ENCODE data around the gene LAMC1.

LAMC1 gene

DNA sequence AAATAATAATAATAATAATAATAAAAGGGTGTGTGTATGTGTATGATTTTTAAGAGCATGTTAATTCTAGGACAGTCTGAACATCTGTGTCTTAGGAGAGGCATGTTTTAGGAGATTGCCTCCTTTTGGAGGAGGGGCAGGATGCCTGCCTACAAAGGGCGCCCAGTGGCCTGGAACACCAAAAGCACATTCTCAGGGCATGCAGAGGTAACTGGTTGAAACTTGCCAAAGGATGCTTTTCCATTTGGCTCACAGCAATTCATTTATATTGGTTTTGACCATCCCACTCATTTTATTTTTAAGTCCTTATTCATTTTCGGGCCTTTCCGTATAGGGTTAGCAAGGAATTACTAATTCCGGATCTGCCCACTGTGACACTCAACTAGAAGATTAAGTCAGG lies 141.7 kb downstream of the LAMC1 start:
- Histone ChIP-seq H3K36me3 (ENCODE audit: insufficient read depth, low read length) (no peaks in the 10 kb centered on the region), H3K4me1 (ENCODE audit: control insufficient read depth, insufficient read depth, low read length, unreplicated experiment) (peaks cover 48% of the 10 kb centered on the region), H2AFZ (ENCODE audit: low read length, unreplicated experiment) (peak overlapping the region; percentile 2), H3K27me3 (ENCODE audit: insufficient read depth, low read length) (no peaks in the 10 kb centered on the region), H3K79me2 (ENCODE audit: control insufficient read depth, insufficient read depth, low read length, unreplicated experiment) (no peaks in the 10 kb centered on the region), H3K4me3 (ENCODE audit: low read depth, low read length) (no peak overlapping the region), H3K27ac (ENCODE audit: low read depth, low read length) (peak overlapping the region; percentile 94)

GRCh38 chr1:183165456-183165855 lies 142.2 kb downstream of the LAMC1 start:
- Histone ChIP-seq H3K4me1 (ENCODE audit: control insufficient read depth, insufficient read depth, low read length, unreplicated experiment) (peaks cover 46% of the 10 kb centered on the region), H2AFZ (ENCODE audit: low read length, unreplicated experiment) (no peak overlapping the region), H3K36me3 (ENCODE audit: insufficient read depth, low read length) (no peaks in the 10 kb centered on the region), H3K4me3 (ENCODE audit: low read depth, low read length) (no peak overlapping the region), H3K79me2 (ENCODE audit: control insufficient read depth, insufficient read depth, low read length, unreplicated experiment) (no peaks in the 10 kb centered on the region), H3K27me3 (ENCODE audit: insufficient read depth, low read length) (no peaks in the 10 kb centered on the region), H3K27ac (ENCODE audit: low read depth, low read length) (peak overlapping the region; percentile 94)

- Histone ChIP-seq H3K27ac (ENCODE audit: low read depth, low read length) (no peak overlapping the region), H3K36me3 (ENCODE audit: insufficient read depth, low read length) (no peaks in the 10 kb centered on the region), H3K27me3 (ENCODE audit: insufficient read depth, low read length) (no peaks in the 10 kb centered on the region), H3K79me2 (ENCODE audit: control insufficient read depth, insufficient read depth, low read length, unreplicated experiment) (no peaks in the 10 kb centered on the region), H3K4me1 (ENCODE audit: control insufficient read depth, insufficient read depth, low read length, unreplicated experiment) (peaks cover 42% of the 10 kb centered on the region), H3K4me3 (ENCODE audit: low read depth, low read length) (no peak overlapping the region), H2AFZ (ENCODE audit: low read length, unreplicated experiment) (no peak overlapping the region)
These were observed 143.2 kb downstream of the LAMC1 start for GRCh38 chr1:183166454-183166853.

GRCh38 chr1:183167676-183168075 lies 144.5 kb downstream of the LAMC1 start:
- H3K27me3 ChIP-seq (ENCODE audit: insufficient read depth, low read length): no peaks in the 10 kb centered on the region
- no peaks in the 10 kb centered on the region for H3K79me2 ChIP-seq (ENCODE audit: control insufficient read depth, insufficient read depth, low read length, unreplicated experiment)
- H3K4me3 ChIP-seq (ENCODE audit: low read depth, low read length): no peak overlapping the region
- H3K4me1 ChIP-seq (ENCODE audit: control insufficient read depth, insufficient read depth, low read length, unreplicated experiment): peaks cover 30% of the 10 kb centered on the region
- H3K36me3 ChIP-seq (ENCODE audit: insufficient read depth, low read length): no peaks in the 10 kb centered on the region
- H2AFZ ChIP-seq (ENCODE audit: low read length, unreplicated experiment): no peak overlapping the region
- H3K27ac ChIP-seq (ENCODE audit: low read depth, low read length): no peak overlapping the region

DNA sequence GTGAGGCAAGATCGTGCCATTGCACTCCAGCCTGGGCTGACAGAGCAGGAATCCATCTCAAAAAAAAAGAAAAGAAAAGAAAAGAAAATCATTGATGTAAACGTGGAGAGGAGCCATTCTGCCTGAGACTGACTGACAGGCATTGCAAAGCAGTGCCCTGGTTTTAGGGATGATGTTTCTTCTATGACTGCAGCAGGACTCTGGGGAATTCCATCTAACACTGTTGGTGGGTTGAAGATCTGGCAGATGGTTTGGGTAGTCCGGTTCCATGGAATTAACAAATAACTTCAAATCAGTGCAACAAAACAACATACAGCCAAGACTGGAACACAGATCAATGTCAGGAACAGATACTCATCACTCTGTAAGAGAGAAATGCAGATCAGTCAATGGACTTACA lies 145.1 kb downstream of the LAMC1 start:
- Histone ChIP-seq H3K27me3 (ENCODE audit: insufficient read depth, low read length) (no peaks in the 10 kb centered on the region), H2AFZ (ENCODE audit: low read length, unreplicated experiment) (no peak overlapping the region), H3K27ac (ENCODE audit: low read depth, low read length) (no peak overlapping the region), H3K4me1 (ENCODE audit: control insufficient read depth, insufficient read depth, low read length, unreplicated experiment) (peaks cover 24% of the 10 kb centered on the region), H3K36me3 (ENCODE audit: insufficient read depth, low read length) (no peaks in the 10 kb centered on the region), H3K79me2 (ENCODE audit: control insufficient read depth, insufficient read depth, low read length, unreplicated experiment) (no peaks in the 10 kb centered on the region), H3K4me3 (ENCODE audit: low read depth, low read length) (no peak overlapping the region)

GRCh38 chr1:183173828-183174227 lies 150.6 kb downstream of the LAMC1 start:
- H3K27ac ChIP-seq (ENCODE audit: low read depth, low read length): no peak overlapping the region
- H3K27me3 ChIP-seq (ENCODE audit: insufficient read depth, low read length): no peaks in the 10 kb centered on the region
- H2AFZ ChIP-seq (ENCODE audit: low read length, unreplicated experiment): peak overlapping the region; percentile 25
- no peaks in the 10 kb centered on the region for H3K79me2 ChIP-seq (ENCODE audit: control insufficient read depth, insufficient read depth, low read length, unreplicated experiment)
- peaks cover 6% of the 10 kb centered on the region for H3K4me1 ChIP-seq (ENCODE audit: control insufficient read depth, insufficient read depth, low read length, unreplicated experiment)
- H3K36me3 ChIP-seq (ENCODE audit: insufficient read depth, low read length): no peaks in the 10 kb centered on the region
- no peak overlapping the region for H3K4me3 ChIP-seq (ENCODE audit: low read depth, low read length)

GRCh38 chr1:183175631-183176030 lies 152.4 kb downstream of the LAMC1 start:
- Histone ChIP-seq H3K27me3 (ENCODE audit: insufficient read depth, low read length) (no peaks in the 10 kb centered on the region), H3K4me3 (ENCODE audit: low read depth, low read length) (no peak overlapping the region), H2AFZ (ENCODE audit: low read length, unreplicated experiment) (no peak overlapping the region), H3K4me1 (ENCODE audit: control insufficient read depth, insufficient read depth, low read length, unreplicated experiment) (peaks cover 20% of the 10 kb centered on the region), H3K27ac (ENCODE audit: low read depth, low read length) (no peak overlapping the region), H3K79me2 (ENCODE audit: control insufficient read depth, insufficient read depth, low read length, unreplicated experiment) (no peaks in the 10 kb centered on the region), H3K36me3 (ENCODE audit: insufficient read depth, low read length) (no peaks in the 10 kb centered on the region)

DNA sequence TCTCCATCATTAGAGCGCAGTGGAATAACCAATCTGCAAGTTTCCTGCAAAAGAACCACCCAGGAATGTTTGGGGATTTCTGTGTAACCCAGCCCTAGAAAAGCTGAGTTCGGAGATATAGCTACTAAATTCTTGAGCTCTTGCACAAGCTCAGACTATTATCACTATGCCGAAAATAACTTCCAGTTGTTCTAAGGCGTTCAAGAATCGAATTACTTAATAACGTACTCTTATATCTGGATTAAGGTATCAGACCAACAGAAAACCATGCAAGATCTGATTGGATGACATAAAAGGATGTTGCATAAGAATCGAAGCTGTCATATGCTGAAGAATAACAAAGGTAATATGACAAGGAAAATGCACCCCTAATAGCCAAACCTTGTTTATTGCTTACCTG lies 155.3 kb downstream of the LAMC1 start:
- Histone ChIP-seq H3K4me1 (ENCODE audit: control insufficient read depth, insufficient read depth, low read length, unreplicated experiment) (peaks cover 26% of the 10 kb centered on the region), H3K36me3 (ENCODE audit: insufficient read depth, low read length) (no peaks in the 10 kb centered on the region), H3K27ac (ENCODE audit: low read depth, low read length) (no peak overlapping the region), H3K79me2 (ENCODE audit: control insufficient read depth, insufficient read depth, low read length, unreplicated experiment) (no peaks in the 10 kb centered on the region), H2AFZ (ENCODE audit: low read length, unreplicated experiment) (no peak overlapping the region), H3K4me3 (ENCODE audit: low read depth, low read length) (no peak overlapping the region), H3K27me3 (ENCODE audit: insufficient read depth, low read length) (no peaks in the 10 kb centered on the region)

- Histone ChIP-seq H3K4me3 (ENCODE audit: low read depth, low read length) (no peak overlapping the region), H3K27ac (ENCODE audit: low read depth, low read length) (peak overlapping the region; percentile 98), H2AFZ (ENCODE audit: low read length, unreplicated experiment) (peak overlapping the region; percentile 53), H3K4me1 (ENCODE audit: control insufficient read depth, insufficient read depth, low read length, unreplicated experiment) (peaks cover 26% of the 10 kb centered on the region), H3K27me3 (ENCODE audit: insufficient read depth, low read length) (no peaks in the 10 kb centered on the region), H3K79me2 (ENCODE audit: control insufficient read depth, insufficient read depth, low read length, unreplicated experiment) (no peaks in the 10 kb centered on the region), H3K36me3 (ENCODE audit: insufficient read depth, low read length) (no peaks in the 10 kb centered on the region)
These were observed 155.8 kb downstream of the LAMC1 start for GRCh38 chr1:183179033-183179432.

- H3K27me3 ChIP-seq (ENCODE audit: insufficient read depth, low read length): no peaks in the 10 kb centered on the region
- peak overlapping the region; percentile 98 for H3K27ac ChIP-seq (ENCODE audit: low read depth, low read length)
- peaks cover 26% of the 10 kb centered on the region for H3K4me1 ChIP-seq (ENCODE audit: control insufficient read depth, insufficient read depth, low read length, unreplicated experiment)
- no peaks in the 10 kb centered on the region for H3K36me3 ChIP-seq (ENCODE audit: insufficient read depth, low read length)
- peak overlapping the region; percentile 27 for H3K4me3 ChIP-seq (ENCODE audit: low read depth, low read length)
- H2AFZ ChIP-seq (ENCODE audit: low read length, unreplicated experiment): no peak overlapping the region
- H3K79me2 ChIP-seq (ENCODE audit: control insufficient read depth, insufficient read depth, low read length, unreplicated experiment): no peaks in the 10 kb centered on the region
These were observed 157.0 kb downstream of the LAMC1 start for GRCh38 chr1:183180218-183180617.

DNA sequence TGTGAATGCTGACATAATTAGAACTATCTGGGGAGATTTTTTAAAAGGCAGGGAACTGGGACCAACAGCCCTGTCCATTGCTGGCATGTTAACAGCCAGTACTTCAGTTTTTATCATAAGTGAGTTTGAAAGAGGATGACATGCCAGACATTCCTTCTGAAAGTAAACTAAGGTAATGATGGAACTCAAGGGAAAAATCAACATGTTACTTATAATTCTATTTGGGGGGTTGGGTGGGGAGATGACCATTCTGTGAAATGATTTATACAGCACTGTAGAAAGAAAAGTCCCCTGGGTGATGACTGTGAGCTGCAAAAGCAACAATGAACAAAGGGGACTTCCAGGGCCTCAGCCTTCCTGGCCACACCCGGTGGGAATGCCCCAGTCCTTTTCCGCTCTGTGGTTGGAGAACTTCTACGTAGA lies 157.4 kb downstream of the LAMC1 start:
- Histone ChIP-seq H3K27me3 (ENCODE audit: insufficient read depth, low read length) (no peaks in the 10 kb centered on the region), H3K4me1 (ENCODE audit: control insufficient read depth, insufficient read depth, low read length, unreplicated experiment) (peaks cover 26% of the 10 kb centered on the region), H3K36me3 (ENCODE audit: insufficient read depth, low read length) (no peaks in the 10 kb centered on the region), H3K4me3 (ENCODE audit: low read depth, low read length) (peak overlapping the region; percentile 27), H3K79me2 (ENCODE audit: control insufficient read depth, insufficient read depth, low read length, unreplicated experiment) (no peaks in the 10 kb centered on the region), H2AFZ (ENCODE audit: low read length, unreplicated experiment) (no peak overlapping the region), H3K27ac (ENCODE audit: low read depth, low read length) (peak overlapping the region; percentile 98)

Measured in ACC112 (cell line).